Measurements from ENCODE around the gene UNG. TPM values are rescaled to one million over a fixed set of nuclear protein-coding genes. Genes with fewer than 3 reads are reported as not detected.

Gene UNG
- total RNA-seq, 1 donor from 2014 or later: 32.0 TPM

DNA sequence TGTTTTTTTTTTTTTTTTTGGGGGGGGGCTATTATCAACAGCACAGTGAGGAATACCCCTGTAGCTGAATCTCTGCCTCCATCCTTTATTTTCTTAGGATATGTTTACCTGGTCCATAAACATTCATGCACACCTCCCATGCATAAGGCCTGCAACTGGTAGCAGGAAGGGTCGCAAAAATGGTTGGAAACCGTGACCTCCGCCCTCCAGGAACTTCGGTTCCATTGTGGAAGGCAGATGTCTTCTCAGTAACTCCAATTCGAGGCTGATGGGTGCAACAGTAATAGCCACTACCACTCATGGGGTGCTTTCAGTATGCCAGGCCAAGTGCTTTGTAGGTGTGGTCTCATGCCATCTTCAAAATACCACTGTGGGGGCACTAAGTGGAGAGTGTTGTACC, 59.2 kb downstream of the UNG start:
- no peak for ATAC-seq

DNA sequence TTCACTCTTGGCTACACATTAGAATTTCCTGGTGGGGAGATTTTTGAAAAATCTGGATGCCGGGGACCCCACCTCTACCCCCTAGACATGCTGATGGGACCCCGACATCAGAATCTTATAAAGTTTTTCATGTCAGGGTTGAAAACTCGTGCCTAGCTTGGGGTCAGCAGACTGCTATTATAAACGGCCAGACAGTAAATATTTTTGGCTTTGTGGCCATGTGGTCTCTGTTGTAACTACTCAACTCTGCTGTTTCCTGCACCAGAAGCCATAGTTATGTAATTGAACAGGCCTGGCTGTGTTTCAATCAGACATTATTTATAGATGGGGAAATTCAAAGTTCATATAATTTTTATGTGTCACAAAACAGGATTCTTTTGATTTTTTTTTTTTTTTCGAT, 60.6 kb downstream of the UNG start:
- ATAC-seq: no peak

DNA sequence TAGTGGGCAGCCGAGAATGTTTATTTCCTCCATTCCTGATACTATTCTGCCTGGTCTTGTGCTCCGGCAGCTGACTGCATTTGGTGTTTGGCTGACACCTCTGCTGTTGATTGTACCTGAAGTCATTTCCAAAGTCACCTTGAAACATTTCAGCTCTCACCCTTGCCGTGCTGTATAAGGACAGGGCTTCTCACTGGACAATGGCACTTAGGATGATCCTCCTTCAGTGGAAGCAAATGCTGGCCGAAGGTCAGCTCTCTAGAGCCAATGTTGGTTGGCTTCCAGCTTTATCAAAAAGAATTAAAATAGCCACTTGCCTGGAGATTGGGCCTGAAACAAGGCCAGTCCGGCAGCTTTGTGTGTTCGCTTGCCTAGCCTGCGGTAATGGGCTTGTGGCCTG, 63.0 kb downstream of the UNG start:
- no peak for ATAC-seq

Other genes with a start within 250 kb of the UNG start
- gene SSH1, start 240.0 kb upstream of the UNG start, total RNA-seq: 16.0 TPM
- not detected for gene DAO, start 217.5 kb upstream of the UNG start, total RNA-seq
- gene SVOP, start 76.5 kb upstream of the UNG start, total RNA-seq: not detected
- gene USP30, start 45.0 kb upstream of the UNG start, total RNA-seq: 10.0 TPM
- gene ALKBH2, start 4.1 kb upstream of the UNG start, total RNA-seq: 14.2 TPM
- 7.0 TPM for gene ACACB, start 19.0 kb downstream of the UNG start, total RNA-seq
- not detected for gene FOXN4, start 211.7 kb downstream of the UNG start, total RNA-seq

Data from esophagus mucosa (tissue), 1 donor.